Esophagus (tissue), 2 donors: ENCODE measurements around the gene SCTR. TPM values are rescaled to one million over a fixed set of nuclear protein-coding genes. Genes with fewer than 3 reads are reported as not detected.

Experiments
- H3K27ac ChIP-seq, 2 donors: one replicate each; pipeline ENCODE4 v1.5.1; 2013; ENCODE audit warnings: low read depth in 2 of 2, mild to moderate bottlenecking in 2 of 2, inconsistent platforms in 1 of 2, low read length in 1 of 2, moderate library complexity in 1 of 2
- H3K27me3 ChIP-seq, 2 donors: one replicate each; pipeline ENCODE4 v1.6.1; 2013; ENCODE audit warnings: low read length in 2 of 2, control low read depth in 1 of 2, mild to moderate bottlenecking in 1 of 2; ENCODE audit not compliant: insufficient read depth in 2 of 2, control insufficient read depth in 1 of 2
- H3K36me3 ChIP-seq, 2 donors: one replicate each; pipeline ENCODE4 v1.6.1; 2013; ENCODE audit warnings: low read length in 1 of 2; ENCODE audit not compliant: control insufficient read depth in 2 of 2, insufficient read depth in 2 of 2
- H3K4me1 ChIP-seq, 2 donors: one replicate each; pipeline ENCODE4 v1.6.1; 2013; ENCODE audit warnings: low read length in 1 of 2; ENCODE audit not compliant: control insufficient read depth in 2 of 2, insufficient read depth in 2 of 2
- H3K4me3 ChIP-seq, 2 donors: one replicate each; pipeline ENCODE4 v1.5.1; 2013; ENCODE audit warnings: low read length in 2 of 2, mild to moderate bottlenecking in 2 of 2, low read depth in 1 of 2, moderate library complexity in 1 of 2
- H3K9me3 ChIP-seq, 2 donors: one replicate each; pipeline ENCODE4 v1.6.1; 2013; ENCODE audit warnings: mild to moderate bottlenecking in 2 of 2, low read depth in 1 of 2, low read length in 1 of 2, moderate library complexity in 1 of 2; ENCODE audit not compliant: control insufficient read depth in 2 of 2, insufficient read depth in 1 of 2
- WGBS, 2 donors: extraction: QIAGEN DNeasy Blood & Tissue Kit; methylation state at CpG; one replicate each; pipeline ENCODE4 v1.1.7; 2013; 5-methylcytosine and 5-hydroxymethylcytosine counted together
- polyA plus RNA-seq, 2 donors: library from polyadenylated mRNA; stranded (reverse); fragments of 200-250 nt; gene quantifications; one replicate each; pipeline ENCODE4 v1.2.3, GENCODE V29; 2013
- donor health status: healthy with polysubstance abuse.
- donor health status: Bipolar disorder and iron deficiency.

Gene SCTR
- polyA plus RNA-seq, 2 donors, result 0.13 to 0.26 TPM

DNA sequence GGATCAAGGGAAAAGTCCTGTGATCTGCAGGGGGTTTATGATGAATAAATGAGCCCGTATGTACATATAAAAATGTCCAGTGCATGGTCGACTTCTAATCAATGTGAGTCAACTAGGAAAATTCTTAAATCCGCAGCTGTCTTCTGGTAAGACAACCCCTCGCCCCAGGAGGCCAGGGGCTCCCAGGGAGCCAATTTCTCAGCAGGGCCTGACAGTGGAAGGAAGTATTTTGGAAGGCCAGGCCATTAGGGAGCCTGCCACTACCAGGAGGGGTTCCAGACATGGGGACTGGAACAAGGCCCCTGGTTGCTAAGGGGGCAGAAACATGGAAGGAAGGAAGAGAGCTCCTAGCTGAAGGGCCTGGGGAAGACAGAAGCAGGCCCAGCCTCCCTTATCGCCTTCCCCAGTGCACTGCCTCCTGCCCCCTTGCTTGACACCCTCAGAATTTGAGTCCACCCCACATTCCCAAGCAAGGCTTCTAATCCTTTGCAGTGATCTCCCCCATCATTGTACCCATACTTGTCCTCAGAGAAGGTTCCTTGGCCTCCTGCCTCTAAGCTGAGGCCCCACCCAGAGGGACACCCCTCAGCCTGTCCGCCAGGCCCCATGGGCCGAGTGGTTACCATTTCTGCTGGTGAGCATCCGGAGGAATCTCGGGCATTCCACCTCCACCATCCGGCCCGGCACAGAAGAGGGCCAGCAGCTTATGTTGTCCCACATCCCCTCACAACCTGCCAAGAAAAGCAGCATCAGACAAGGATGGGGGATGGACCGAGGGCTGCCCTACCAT lies 45.9 kb downstream of the SCTR start:
- Histone ChIP-seq H3K27me3 (no peaks in the 10 kb centered on the region), H3K4me3 (no peak overlapping the region), H3K9me3 (no peaks in the 10 kb centered on the region), H3K4me1 (no peaks in the 10 kb centered on the region), H3K27ac (no peak overlapping the region), H3K36me3 (no peaks in the 10 kb centered on the region)
- WGBS, 2 donors, result 84 to 86% methylated on average over 12 of the region's 12 CpGs

DNA sequence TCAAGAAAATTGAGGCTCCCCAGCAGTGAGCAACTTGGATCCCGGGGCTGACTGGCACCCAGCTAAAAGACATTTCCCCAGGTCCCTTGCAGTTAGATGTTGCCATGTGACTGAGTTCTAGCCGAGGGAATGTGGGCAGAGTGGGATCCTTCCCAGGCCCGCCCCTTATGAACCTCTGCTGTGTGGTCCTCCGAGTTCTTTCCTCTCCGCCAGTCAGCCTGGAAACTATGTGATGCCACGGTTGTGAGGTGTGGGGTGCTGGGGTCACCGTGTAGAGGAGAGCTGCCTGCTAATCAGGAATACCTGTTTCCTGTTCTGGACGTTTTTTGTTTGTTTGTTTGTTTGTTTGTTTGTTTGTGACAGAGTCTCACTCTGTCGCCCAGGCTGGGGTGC lies 47.2 kb downstream of the SCTR start:
- H3K27ac ChIP-seq, result no peak overlapping the region
- no peak overlapping the region for H3K4me3 ChIP-seq
- H3K36me3 ChIP-seq, result no peaks in the 10 kb centered on the region
- no peaks in the 10 kb centered on the region for H3K9me3 ChIP-seq
- no peaks in the 10 kb centered on the region for H3K4me1 ChIP-seq
- 71 to 76% methylated on average over 9 of the region's 9 CpGs for WGBS, 2 donors
- H3K27me3 ChIP-seq, result no peaks in the 10 kb centered on the region

DNA sequence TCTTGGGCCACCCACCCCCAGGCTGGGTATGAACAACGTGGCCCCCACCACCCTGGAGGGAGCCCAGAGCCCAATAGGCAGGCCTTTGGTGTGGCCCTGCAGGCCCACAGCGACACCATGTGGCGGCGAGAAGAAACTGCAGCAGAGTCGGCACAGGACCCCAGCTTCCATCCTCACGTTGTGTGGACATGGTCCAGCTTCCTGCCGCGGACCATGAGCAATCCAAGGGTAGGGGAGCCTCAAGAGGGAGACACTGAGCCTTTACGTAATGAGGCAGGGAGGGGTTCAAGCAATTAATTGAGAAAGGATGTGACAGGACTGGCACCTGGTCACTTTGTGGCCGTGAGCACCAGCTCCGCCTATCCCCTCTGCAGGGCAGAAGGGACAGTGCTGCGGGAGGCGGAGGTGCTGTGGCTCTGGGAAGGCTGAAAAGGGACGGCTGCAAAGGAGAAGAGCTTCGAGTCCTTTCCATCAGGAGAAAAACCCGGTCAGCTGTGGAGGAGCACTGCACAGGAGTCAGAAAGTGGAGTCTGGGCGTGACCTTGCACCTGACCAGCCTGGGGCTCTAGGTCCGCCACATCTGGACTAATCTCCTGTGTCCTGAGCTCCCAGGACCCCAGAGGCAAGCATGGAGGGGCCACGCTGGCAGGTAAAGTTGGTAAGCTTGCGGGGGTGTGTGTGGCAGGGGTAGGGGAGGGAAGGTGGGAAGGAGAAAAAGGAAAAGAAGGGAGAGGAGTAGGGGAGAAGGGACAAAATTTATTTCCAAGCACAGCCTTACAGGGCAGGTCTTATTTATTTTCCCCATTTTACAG lies 47.8 kb downstream of the SCTR start:
- H3K36me3 ChIP-seq, result no peaks in the 10 kb centered on the region
- H3K4me3 ChIP-seq, result no peak overlapping the region
- H3K9me3 ChIP-seq, result no peaks in the 10 kb centered on the region
- 22 to 23% methylated on average over 20 of the region's 20 CpGs for WGBS, 2 donors
- H3K4me1 ChIP-seq, result no peaks in the 10 kb centered on the region
- no peaks in the 10 kb centered on the region for H3K27me3 ChIP-seq
- H3K27ac ChIP-seq, result no peak overlapping the region

DNA sequence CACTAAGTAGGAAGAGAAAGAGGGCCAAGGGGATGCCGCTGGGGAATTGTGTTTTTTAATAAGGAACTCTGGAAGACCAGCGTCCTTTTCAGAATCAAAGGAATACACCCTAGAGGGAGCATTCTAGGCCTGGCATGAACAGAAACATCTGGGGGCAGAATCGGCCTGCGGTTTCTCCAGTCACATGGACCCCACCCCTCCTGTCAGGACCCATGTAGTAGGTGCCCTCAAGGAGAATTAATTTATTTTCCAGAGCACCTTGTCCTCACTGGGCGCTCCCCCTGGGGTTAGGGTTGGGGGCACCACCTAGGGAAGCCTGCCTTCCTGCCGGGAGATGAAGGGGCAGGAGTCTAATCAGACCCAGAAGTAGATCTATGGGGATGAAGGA lies 48.4 kb downstream of the SCTR start:
- H3K9me3 ChIP-seq, result no peaks in the 10 kb centered on the region
- WGBS, 2 donors, result 70 to 76% methylated on average over 6 of the region's 6 CpGs
- no peaks in the 10 kb centered on the region for H3K4me1 ChIP-seq
- H3K27ac ChIP-seq, result no peak overlapping the region
- no peak overlapping the region for H3K4me3 ChIP-seq
- H3K27me3 ChIP-seq, result no peaks in the 10 kb centered on the region
- H3K36me3 ChIP-seq, result no peaks in the 10 kb centered on the region

DNA sequence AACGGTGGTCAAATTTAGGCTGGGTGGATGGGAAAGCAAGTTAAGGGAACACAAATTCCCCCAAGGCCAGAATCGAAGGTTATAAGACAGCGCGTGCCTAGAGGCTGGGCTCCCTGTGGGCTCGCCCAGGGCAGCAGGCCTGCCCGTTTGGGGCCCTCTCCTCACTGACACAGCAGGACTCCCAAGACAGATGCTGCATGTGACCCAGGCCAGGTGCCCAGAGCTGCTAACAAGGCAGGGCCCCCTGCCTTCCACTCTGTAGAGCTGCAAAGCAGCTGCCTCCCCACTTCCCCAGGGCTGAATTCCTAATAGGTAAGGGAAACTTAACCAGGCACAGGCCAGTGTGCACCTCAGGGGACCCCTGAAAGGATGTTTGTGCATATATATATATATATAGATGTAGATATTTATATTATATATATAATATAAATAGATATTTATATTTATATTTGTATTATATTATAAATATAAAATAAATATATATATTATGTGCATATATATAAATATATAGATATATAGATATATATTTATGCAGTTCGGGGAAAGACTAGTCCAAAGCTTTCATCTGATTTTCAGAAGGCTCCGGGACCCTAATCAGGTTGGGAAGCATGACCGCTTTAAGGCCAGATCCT lies 48.9 kb downstream of the SCTR start:
- H3K9me3 ChIP-seq, result no peaks in the 10 kb centered on the region
- no peaks in the 10 kb centered on the region for H3K36me3 ChIP-seq
- H3K27me3 ChIP-seq, result no peaks in the 10 kb centered on the region
- no peak overlapping the region for H3K4me3 ChIP-seq
- no peaks in the 10 kb centered on the region for H3K4me1 ChIP-seq
- 77 to 80% methylated on average over 9 of the region's 9 CpGs for WGBS, 2 donors
- no peak overlapping the region for H3K27ac ChIP-seq

DNA sequence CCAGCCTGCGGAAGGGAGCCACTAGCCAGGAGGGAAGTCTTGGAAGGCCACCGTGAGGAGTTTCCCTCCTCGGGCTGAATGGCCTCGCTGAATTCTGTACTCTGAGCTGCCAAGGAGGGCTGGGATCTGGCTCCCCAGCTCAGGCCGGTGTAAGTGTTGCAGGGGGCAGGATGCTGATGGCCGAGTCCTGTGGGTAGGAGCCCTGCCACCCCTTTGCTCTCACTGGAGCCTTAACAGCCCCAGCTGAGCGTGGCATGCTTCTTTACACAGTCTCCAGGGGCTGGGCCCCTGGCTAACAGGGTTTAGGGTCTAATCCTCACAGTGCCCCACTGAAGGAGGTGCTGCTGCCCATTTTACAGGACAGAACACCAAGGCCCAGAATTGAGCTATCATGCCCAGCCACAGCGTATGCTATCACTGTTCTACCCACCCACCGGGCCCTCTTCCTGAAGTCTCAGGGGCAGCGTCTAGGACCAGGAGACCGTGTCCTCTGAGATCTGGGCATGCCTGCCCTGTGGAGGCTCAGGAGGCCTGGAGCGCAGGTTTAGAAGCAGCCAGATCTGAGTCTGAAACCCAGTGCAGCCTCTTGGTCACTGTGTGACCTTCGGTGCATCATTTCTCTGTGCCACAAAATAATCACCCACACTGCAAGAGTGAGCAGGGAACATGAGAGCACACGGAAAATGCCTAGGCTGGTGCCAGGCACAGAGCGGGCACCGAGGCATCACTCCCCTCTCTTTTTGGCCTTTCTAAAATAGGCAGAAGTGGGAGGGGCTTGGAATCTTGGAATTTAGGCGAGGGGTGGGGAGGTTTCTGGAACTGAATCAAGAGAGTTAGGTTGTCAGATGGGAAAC lies 49.7 kb downstream of the SCTR start:
- 84 to 85% methylated on average over 17 of the region's 17 CpGs for WGBS, 2 donors
- no peaks in the 10 kb centered on the region for H3K36me3 ChIP-seq

DNA sequence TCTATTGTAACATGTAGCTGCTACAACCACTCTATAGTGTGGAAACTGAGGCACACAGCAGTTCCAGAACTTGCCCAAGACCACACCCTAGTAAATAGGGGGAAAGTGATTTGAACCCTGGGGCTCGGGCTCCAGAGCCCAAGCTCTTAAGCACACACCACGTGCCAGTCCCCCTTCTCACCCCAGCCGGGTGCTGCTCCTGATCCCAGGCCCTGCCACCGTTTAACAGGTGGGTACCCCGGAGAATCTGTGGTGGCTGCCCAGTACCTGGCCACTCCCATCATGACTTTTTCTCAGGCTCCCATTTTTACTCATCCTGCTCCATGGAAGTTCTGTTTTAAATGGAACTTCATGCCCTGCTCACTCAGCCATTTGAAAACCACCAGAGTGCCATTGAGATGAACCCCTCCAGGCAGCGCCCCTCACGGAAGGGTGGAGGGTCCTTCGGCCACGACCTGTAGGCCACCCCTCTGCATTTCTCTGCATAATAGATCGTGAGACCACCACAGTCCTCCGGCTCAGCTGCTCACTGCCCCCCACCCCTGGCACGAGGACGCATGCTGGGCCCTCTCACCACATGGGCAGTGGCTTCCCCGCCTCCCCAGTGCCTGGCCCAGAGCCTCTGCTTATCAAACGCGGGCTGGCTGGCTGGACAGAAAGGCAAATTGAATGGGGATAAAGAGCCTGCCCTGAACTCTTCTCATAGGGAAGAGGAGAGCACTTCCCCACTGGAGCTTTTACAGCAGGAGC lies 50.5 kb downstream of the SCTR start:
- WGBS, 2 donors, result 88 to 89% methylated on average over 16 of the region's 16 CpGs
- H3K27me3 ChIP-seq, result no peaks in the 10 kb centered on the region
- no peaks in the 10 kb centered on the region for H3K9me3 ChIP-seq
- H3K36me3 ChIP-seq, result no peaks in the 10 kb centered on the region
- H3K27ac ChIP-seq, result no peak overlapping the region
- no peaks in the 10 kb centered on the region for H3K4me1 ChIP-seq
- no peak overlapping the region for H3K4me3 ChIP-seq

More for the DNA sequence above, 49.7 kb downstream of the SCTR start:
- Histone ChIP-seq H3K4me3 (no peak overlapping the region), H3K4me1 (no peaks in the 10 kb centered on the region), H3K9me3 (no peaks in the 10 kb centered on the region), H3K27ac (no peak overlapping the region), H3K27me3 (no peaks in the 10 kb centered on the region)

DNA sequence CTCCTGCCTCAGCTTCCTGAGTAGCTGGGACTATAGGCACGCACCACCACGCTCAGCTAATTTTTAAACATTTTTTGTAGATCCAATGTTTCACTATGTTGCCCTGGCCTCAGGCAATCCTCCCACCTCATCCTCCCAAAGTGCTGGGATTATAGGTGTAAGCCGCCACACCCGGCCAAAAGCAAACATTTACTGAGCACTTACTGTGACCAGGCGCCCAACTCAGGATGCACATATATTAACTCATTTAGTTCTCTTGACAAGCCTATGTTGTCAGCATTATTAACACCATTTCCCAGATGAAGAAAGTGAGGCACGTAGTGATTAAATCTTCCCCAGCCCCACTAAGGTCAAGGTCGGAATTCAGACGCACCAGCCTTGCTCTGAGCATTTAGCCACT lies 51.5 kb downstream of the SCTR start:
- no peak overlapping the region for H3K4me3 ChIP-seq
- no peaks in the 10 kb centered on the region for H3K27me3 ChIP-seq
- WGBS, 2 donors, result 80 to 84% methylated on average over 8 of the region's 8 CpGs
- H3K9me3 ChIP-seq, result no peaks in the 10 kb centered on the region
- no peaks in the 10 kb centered on the region for H3K36me3 ChIP-seq
- no peak overlapping the region for H3K27ac ChIP-seq
- no peaks in the 10 kb centered on the region for H3K4me1 ChIP-seq
